ENCODE results near the gene MAD1L1.

- TF ChIP-seq CTCF (conservative IDR thresholded peaks at IDR 0.05; ENCODE audit: low read length) (no peak), EZH2phosphoT487 (IDR thresholded peaks at IDR 0.05; ENCODE audit: borderline replicate concordance, low read depth, low read length) (no peak)
These were observed 162.5 kb downstream of the MAD1L1 start for GRCh38 chr7:2070151-2070763.

Measured in OCI-LY7 (cell line).